IMR-90 (cell line): ENCODE data around the gene TXNDC11. TPM values are rescaled to one million over a fixed set of nuclear protein-coding genes. Genes with fewer than 3 reads are reported as not detected.

Experiments used
- ATAC-seq: fragments of 200-7000 bp; cut with Tn5 transposase; 2 replicates; pipeline ENCODE4 v1.9.1; 2020; ENCODE audit warnings: low read depth, mild to moderate bottlenecking, moderate library complexity
- BruUV-seq: library from RNA; stranded (reverse); fragments of 400-500 nt; replicated peaks from 2 replicates; lab custom pipeline; 2021; lab: Mats Ljungman, UMichigan
- CTCF ChIA-PET: fragments of 300-600 bp; formaldehyde crosslinking; extraction: SDS; loops from one replicate; lab custom pipeline; 2021; ENCODE audit warnings: antibody characterized with exemption; lab: Yijun Ruan, JAX
- POLR2A ChIA-PET: fragments of 300-600 bp; sonication (Branson Sonifier 250); formaldehyde crosslinking; loops from one replicate; lab custom pipeline; 2022; ENCODE audit warnings: antibody characterized with exemption; ENCODE audit not compliant: unreplicated experiment; lab: Charles Lee
- DNase-seq: peaks from one replicate; pipeline ENCODE4 v3.0.0; 2013
- H2AFZ ChIP-seq: replicated peaks from 2 replicates; pipeline ENCODE3; 2013; ENCODE audit warnings: low read length, mild to moderate bottlenecking; ENCODE audit not compliant: poor library complexity
- H2AK5ac ChIP-seq: 2 replicates; pipeline ENCODE4 v1.6.1; 2013; ENCODE audit warnings: low read depth, low read length, inconsistent platforms
- H2AK9ac ChIP-seq: replicated peaks from 2 replicates; pipeline ENCODE3; 2013; ENCODE audit warnings: mild to moderate bottlenecking, low read depth, low read length, moderate library complexity; ENCODE audit not compliant: poor library complexity
- H2BK120ac ChIP-seq: 2 replicates; pipeline ENCODE4 v1.6.1; 2013; ENCODE audit warnings: low read depth, low read length, inconsistent platforms
- H2BK15ac ChIP-seq: 3 replicates; pipeline ENCODE4 v1.6.1; 2013; ENCODE audit warnings: low read depth, low read length, inconsistent platforms
- H2BK20ac ChIP-seq: 2 replicates; pipeline ENCODE4 v1.6.1; 2013; ENCODE audit warnings: low read depth, mild to moderate bottlenecking, inconsistent platforms, low read length, moderate library complexity
- H2BK5ac ChIP-seq: 2 replicates; pipeline ENCODE4 v1.6.1; 2013; ENCODE audit warnings: mild to moderate bottlenecking, low read depth, low read length, inconsistent platforms; ENCODE audit not compliant: poor library complexity, severe bottlenecking
- H3K14ac ChIP-seq: replicated peaks from 2 replicates; pipeline ENCODE4 v1.6.1; 2013; ENCODE audit warnings: low read depth, low read length, inconsistent platforms
- H3K18ac ChIP-seq: 2 replicates; pipeline ENCODE4 v1.6.1; 2013; ENCODE audit warnings: low read depth, low read length, control low read depth
- H3K23ac ChIP-seq: 2 replicates; pipeline ENCODE4 v1.6.1; 2013; ENCODE audit warnings: low read depth, low read length, inconsistent platforms
- H3K27ac ChIP-seq: 2 replicates; pipeline ENCODE4 v1.5.1; 2013; ENCODE audit warnings: mild to moderate bottlenecking, control low read depth, low read length; ENCODE audit not compliant: insufficient read depth
- H3K27me3 ChIP-seq: 2 replicates; pipeline ENCODE4 v1.6.1; 2013; ENCODE audit warnings: low read length; ENCODE audit not compliant: control insufficient read depth, insufficient read depth
- H3K36me3 ChIP-seq: 2 replicates; pipeline ENCODE4 v1.6.1; 2013; ENCODE audit warnings: low read length, mixed read lengths; ENCODE audit not compliant: control insufficient read depth, insufficient read depth
- H3K4ac ChIP-seq: 2 replicates; pipeline ENCODE4 v1.6.1; 2013; ENCODE audit warnings: low read depth, low read length, inconsistent platforms
- H3K4me1 ChIP-seq: 2 replicates; pipeline ENCODE4 v1.6.1; 2013; ENCODE audit warnings: low read length, mixed read lengths; ENCODE audit not compliant: control insufficient read depth, insufficient read depth
- H3K4me2 ChIP-seq: 2 replicates; pipeline ENCODE4 v1.6.1; 2013; ENCODE audit warnings: low read depth, mild to moderate bottlenecking, control low read depth, low read length, moderate library complexity
- H3K4me3 ChIP-seq: 2 replicates; pipeline ENCODE4 v1.5.1; 2013; ENCODE audit warnings: low read depth, mild to moderate bottlenecking, control low read depth, low read length, moderate library complexity; ENCODE audit not compliant: insufficient read depth
- H3K56ac ChIP-seq: 2 replicates; pipeline ENCODE4 v1.6.1; 2013; ENCODE audit warnings: low read length, inconsistent platforms; ENCODE audit not compliant: insufficient read depth; ENCODE audit errors: extremely low read depth
- H3K79me1 ChIP-seq, 2 experiments: 2 replicates each; pipeline ENCODE4 v1.6.1; 2013; ENCODE audit warnings: low read length in 2 of 2, inconsistent platforms in 1 of 2, low read depth in 1 of 2
- H3K9ac ChIP-seq: 2 replicates; pipeline ENCODE4 v1.6.1; 2013; ENCODE audit warnings: low read depth, low read length, control low read depth
- H3K9me1 ChIP-seq: 2 replicates; pipeline ENCODE4 v1.6.1; 2013; ENCODE audit warnings: low read length, inconsistent platforms; ENCODE audit not compliant: insufficient read depth
- H3K9me3 ChIP-seq: 2 replicates; pipeline ENCODE4 v1.6.1; 2013; ENCODE audit warnings: low read length; ENCODE audit not compliant: control insufficient read depth, insufficient read depth
- H4K20me1 ChIP-seq: 2 replicates; pipeline ENCODE4 v1.6.1; 2013; ENCODE audit warnings: low read length, inconsistent platforms; ENCODE audit not compliant: insufficient read depth
- H4K5ac ChIP-seq: 2 replicates; pipeline ENCODE4 v1.6.1; 2013; ENCODE audit warnings: mild to moderate bottlenecking, low read depth, low read length, control low read depth
- H4K8ac ChIP-seq, 2 experiments: 2 replicates each; pipeline ENCODE4 v1.6.1; 2013; ENCODE audit warnings: low read depth in 2 of 2, low read length in 2 of 2, control low read depth in 1 of 2, inconsistent platforms in 1 of 2
- H4K91ac ChIP-seq: 2 replicates; pipeline ENCODE4 v1.6.1; 2013; ENCODE audit warnings: low read depth, low read length, inconsistent platforms; ENCODE audit not compliant: insufficient read depth
- CHD1 ChIP-seq: IDR thresholded peaks from 2 replicates; pipeline ENCODE4 v1.6.1; 2012; ENCODE audit warnings: low read depth, low read length, improper control_type of control experiment
- NFE2L2 ChIP-seq: fragments of 150-350 bp; IDR thresholded peaks from 2 replicates; pipeline ENCODE4 v1.6.1; 2016; ENCODE audit warnings: low read depth, mild to moderate bottlenecking, low read length
- RCOR1 ChIP-seq: IDR thresholded peaks from 2 replicates; pipeline ENCODE4 v1.6.1; 2012; ENCODE audit warnings: mild to moderate bottlenecking, low read length, improper control_type of control experiment; ENCODE audit not compliant: insufficient replicate concordance
- RFX5 ChIP-seq: IDR thresholded peaks from 2 replicates; pipeline ENCODE4 v1.8.0; 2012; ENCODE audit warnings: low read depth, mild to moderate bottlenecking, low read length, moderate library complexity
- dilution Hi-C: fragments of 300-500 bp; cut with HindIII; formaldehyde crosslinking; loops from one replicate; pipeline ENCODE4 v1.14.3; 2018; ENCODE audit warnings: low sequenced_read_pairs; ENCODE audit not compliant: unreplicated experiment
- in situ Hi-C: fragments of 300-500 bp; cut with MboI; formaldehyde crosslinking; loops from 3 replicates; pipeline ENCODE4 v1.14.3; 2019; ENCODE audit warnings: low sequenced_read_pairs, inconsistent platforms, mixed read lengths
- intact Hi-C: fragments of 100-400 bp; cut with micrococcal nuclease; formaldehyde crosslinking; loops from 2 replicates; pipeline ENCODE4 v1.10.0; 2022
- polyA plus RNA-seq, 3 experiments: library from polyadenylated mRNA; depleted of rRNA; stranded (reverse); fragments of >200 nt; gene quantifications; 2 replicates each; pipeline ENCODE4 v1.2.3, GENCODE V29; 2012; ENCODE audit warnings: low replicate concordance in 1 of 3
- total RNA-seq: library from RNA; depleted of rRNA; stranded (reverse); fragments of >200 nt; gene quantifications from 2 replicates; pipeline ENCODE4 v1.2.3, GENCODE V29; 2012
- TF ChIP-seq, protein P1 (sequence below): fragments of 150-350 bp; IDR thresholded peaks from 2 replicates; pipeline ENCODE4 v1.6.1; 2017; ENCODE audit warnings: mild to moderate bottlenecking, antibody characterized with exemption, low read length, low read depth

The TXNDC11 gene
- total and polyA plus RNA-seq, 2 of the 4 experiments (the other 2 are of a cell fraction) = 25.3 to 42.9 TPM

DNA sequence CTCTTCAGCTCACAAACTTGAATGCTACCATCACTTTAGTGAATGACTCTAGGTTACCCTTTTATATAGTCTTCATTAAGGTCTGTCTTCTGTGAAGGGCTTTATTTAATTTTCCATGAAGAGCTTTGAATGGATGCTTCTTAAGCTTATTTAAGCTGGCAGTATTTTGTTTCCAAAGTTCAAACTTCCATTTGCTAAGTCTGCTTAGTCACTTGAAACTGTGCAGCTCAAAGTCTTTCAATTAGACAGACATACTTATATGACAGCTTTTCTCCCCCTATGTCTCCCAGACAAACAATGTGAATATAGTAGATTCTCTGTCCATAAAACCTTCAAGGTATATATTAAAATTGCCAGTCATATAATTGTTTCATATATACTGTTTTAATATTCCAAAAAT lies 23.5 kb downstream of the TXNDC11 start:
- BruUV-seq = no TSS peak
- ChIA-PET CTCF (interaction anchor here (0.5 to 1.4 kb wide), 3 partner anchors 10 to 748 kb away, joined by 3 read pairs; no protein-coding TSS in a partner anchor), POLR2A (no interaction called here)
- no peak overlapping the region for H3K4ac ChIP-seq
- TF ChIP-seq RCOR1 (no peak), NFE2L2 (no peak), CHD1 (no peak), RFX5 (no peak)
- TF ChIP-seq, protein P1, sequence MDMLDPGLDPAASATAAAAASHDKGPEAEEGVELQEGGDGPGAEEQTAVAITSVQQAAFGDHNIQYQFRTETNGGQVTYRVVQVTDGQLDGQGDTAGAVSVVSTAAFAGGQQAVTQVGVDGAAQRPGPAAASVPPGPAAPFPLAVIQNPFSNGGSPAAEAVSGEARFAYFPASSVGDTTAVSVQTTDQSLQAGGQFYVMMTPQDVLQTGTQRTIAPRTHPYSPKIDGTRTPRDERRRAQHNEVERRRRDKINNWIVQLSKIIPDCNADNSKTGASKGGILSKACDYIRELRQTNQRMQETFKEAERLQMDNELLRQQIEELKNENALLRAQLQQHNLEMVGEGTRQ = no peak
- H3K27me3 ChIP-seq = no peaks in the 10 kb centered on the region
- H2BK20ac ChIP-seq = no peak overlapping the region
- no peak overlapping the region for H3K4me3 ChIP-seq
- no peak overlapping the region for H3K27ac ChIP-seq
- H4K91ac ChIP-seq = no peak overlapping the region
- intact Hi-C loops = loop anchor here (10.0 kb wide), 1 partner anchor 754 kb away; no protein-coding TSS in a partner anchor
- no peak overlapping the region for H3K23ac ChIP-seq
- no peak overlapping the region for H2AFZ ChIP-seq
- peaks cover 20 to 26% of the 10 kb centered on the region in 2 experiments for H3K79me1 ChIP-seq
- no peak overlapping the region for H3K14ac ChIP-seq
- H4K8ac ChIP-seq = no peak overlapping the region
- no peak overlapping the region for H3K4me2 ChIP-seq
- DNase-seq = no peak
- H2AK9ac ChIP-seq = no peak overlapping the region
- H2AK5ac ChIP-seq = no peak overlapping the region
- in situ Hi-C loops = loop anchor here (10.0 kb wide), 1 partner anchor 754 kb away; no protein-coding TSS in a partner anchor
- H2BK15ac ChIP-seq = no peak overlapping the region
- dilution Hi-C loops = no loop called here
- no peak overlapping the region for H3K9ac ChIP-seq
- H2BK120ac ChIP-seq = no peak overlapping the region
- H4K5ac ChIP-seq = no peak overlapping the region
- H3K9me1 ChIP-seq = no peaks in the 10 kb centered on the region
- no peak overlapping the region for H2BK5ac ChIP-seq
- no peaks in the 10 kb centered on the region for H3K9me3 ChIP-seq
- no peak for ATAC-seq
- H3K36me3 ChIP-seq = peaks cover 31% of the 10 kb centered on the region
- H3K4me1 ChIP-seq = peaks cover 2% of the 10 kb centered on the region
- H4K20me1 ChIP-seq = peaks cover 5% of the 10 kb centered on the region; the same call in 1 of the 2 replicates
- H3K56ac ChIP-seq = no peak overlapping the region
- no peak overlapping the region for H3K18ac ChIP-seq
